Stimulated activated CD4-positive, alpha-beta T cell treated with anti-CD3 and anti-CD28 coated beads, Interleukin-1b, Interleukin-23, amount 100 ng/mL, for 1 hour (primary cell): ENCODE measurements around the gene NEURL4.
"Not testable (repeated sequence)": the region's sequence is repeated elsewhere in the genome, so short reads cannot be mapped to it uniquely, and the experiment has no call there.

ENCODE experiments used
- DNase-seq, 2 donors: peaks; one replicate each; pipeline ENCODE4 v3.0.0-alpha.2; 2020; ENCODE audit warnings: low read depth in 2 of 2

Gene NEURL4

GRCh38 chr17:7347630-7348477 is 18.7 kb upstream of the NEURL4 start:
- no peak for DNase-seq

- DNase-seq, result no peak
Observed at GRCh38 chr17:7346761-7347614, 17.9 kb upstream of the NEURL4 start.

- no peak for DNase-seq
Observed at GRCh38 chr17:7343250-7343649, 14.1 kb upstream of the NEURL4 start.

- DNase-seq, result no peak
Observed at GRCh38 chr17:7341842-7342241, 12.7 kb upstream of the NEURL4 start.

- DNase-seq, result no peak
Observed at GRCh38 chr17:7340179-7340578, 11.0 kb upstream of the NEURL4 start.

GRCh38 chr17:7337600-7337999 is 8.5 kb upstream of the NEURL4 start:
- DNase-seq, result not testable (repeated sequence)

- DNase-seq, result peak; percentile 69
Observed at GRCh38 chr17:7336240-7337175, 7.4 kb upstream of the NEURL4 start, which contains the start of gene ACAP1. ACAP1 (plus strand) TSS chr17:7336529; CDS start chr17:7336735, 206 bp downstream.

GRCh38 chr17:7335765-7336164 is 6.6 kb upstream of the NEURL4 start:
- not testable (repeated sequence) for DNase-seq

- no peak for DNase-seq
Observed at GRCh38 chr17:7334938-7335538, 5.9 kb upstream of the NEURL4 start.

GRCh38 chr17:7332600-7333069 is 3.5 kb upstream of the NEURL4 start:
- not testable (repeated sequence) for DNase-seq

GRCh38 chr17:7332111-7332510 is 3.0 kb upstream of the NEURL4 start:
- DNase-seq, result no peak

GRCh38 chr17:7330638-7331015 is 1.5 kb upstream of the NEURL4 start:
- no peak for DNase-seq

GRCh38 chr17:7329997-7330637 is 982 bp upstream of the NEURL4 start:
- peak in 1 of 2 donors; percentile 66 for DNase-seq

GRCh38 chr17:7329374-7329996 is 350 bp upstream of the NEURL4 start:
- peak; percentile 79 to 91 for DNase-seq

GRCh38 chr17:7328009-7328408 is 1.1 kb downstream of the NEURL4 start:
- no peak for DNase-seq

- DNase-seq, result no peak
Observed at GRCh38 chr17:7327501-7327900, 1.6 kb downstream of the NEURL4 start.

- DNase-seq, result no peak
Observed at GRCh38 chr17:7327056-7327455, 2.1 kb downstream of the NEURL4 start.

- DNase-seq, result no peak
Observed at GRCh38 chr17:7326186-7326585, 2.9 kb downstream of the NEURL4 start.

- DNase-seq, result no peak
Observed at GRCh38 chr17:7325031-7325528, 4.1 kb downstream of the NEURL4 start.

GRCh38 chr17:7324438-7324779 is 4.7 kb downstream of the NEURL4 start:
- no peak for DNase-seq
